Right kidney (tissue), 1 donor: ENCODE data around the gene MIF.
"Not testable (repeated sequence)": the region's sequence is repeated elsewhere in the genome, so short reads cannot be mapped to it uniquely, and the experiment has no call there.

Source experiments
- DNase-seq: peaks from one replicate; pipeline ENCODE4 v3.0.0-alpha.2; 2016

The MIF gene

GRCh38 chr22:23925020-23925606 is 30.9 kb downstream of the MIF start:
- no peak for DNase-seq

- DNase-seq, result no peak
Observed at GRCh38 chr22:23926561-23926960, 32.4 kb downstream of the MIF start.

GRCh38 chr22:23938328-23939016 is 44.3 kb downstream of the MIF start:
- DNase-seq, result no peak

GRCh38 chr22:23939017-23939357 is 44.8 kb downstream of the MIF start:
- DNase-seq, result no peak

GRCh38 chr22:23940166-23940565 is 46.0 kb downstream of the MIF start:
- not testable (repeated sequence) for DNase-seq
